ENCODE data around the gene UBQLN4. TPM values are rescaled to one million over a fixed set of nuclear protein-coding genes. Genes with fewer than 3 reads are reported as not detected.

UBQLN4 gene
- total and polyA plus RNA-seq, 9 of the 15 experiments (the other 6 are each of a cell fraction or from before 2014, with no cell fraction given) = 13.5 to 65.5 (median 37.0) TPM

GRCh38 chr1:156073110-156073687 is 19.6 kb upstream of the UBQLN4 start (continued):
- TF ChIP-seq, protein P1, sequence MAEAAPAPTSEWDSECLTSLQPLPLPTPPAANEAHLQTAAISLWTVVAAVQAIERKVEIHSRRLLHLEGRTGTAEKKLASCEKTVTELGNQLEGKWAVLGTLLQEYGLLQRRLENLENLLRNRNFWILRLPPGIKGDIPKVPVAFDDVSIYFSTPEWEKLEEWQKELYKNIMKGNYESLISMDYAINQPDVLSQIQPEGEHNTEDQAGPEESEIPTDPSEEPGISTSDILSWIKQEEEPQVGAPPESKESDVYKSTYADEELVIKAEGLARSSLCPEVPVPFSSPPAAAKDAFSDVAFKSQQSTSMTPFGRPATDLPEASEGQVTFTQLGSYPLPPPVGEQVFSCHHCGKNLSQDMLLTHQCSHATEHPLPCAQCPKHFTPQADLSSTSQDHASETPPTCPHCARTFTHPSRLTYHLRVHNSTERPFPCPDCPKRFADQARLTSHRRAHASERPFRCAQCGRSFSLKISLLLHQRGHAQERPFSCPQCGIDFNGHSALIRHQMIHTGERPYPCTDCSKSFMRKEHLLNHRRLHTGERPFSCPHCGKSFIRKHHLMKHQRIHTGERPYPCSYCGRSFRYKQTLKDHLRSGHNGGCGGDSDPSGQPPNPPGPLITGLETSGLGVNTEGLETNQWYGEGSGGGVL (CRISPR knock-in tag; IDR thresholded peaks at IDR 0.05) = no peak
- TF ChIP-seq ILK (tag; IDR thresholded peaks at IDR 0.05; ENCODE audit: borderline replicate concordance, low read depth) = no peak
- no peak for TF ChIP-seq GATA2 (CRISPR knock-in tag; IDR thresholded peaks at IDR 0.05)
- TF ChIP-seq RBM25 (IDR thresholded peaks at IDR 0.05; ENCODE audit: low read depth, low read length, severe bottlenecking) = no peak
- no peak for TF ChIP-seq BHLHE40 (IDR thresholded peaks at IDR 0.05; ENCODE audit: low read length)
- no peak for TF ChIP-seq ZNF785 (CRISPR knock-in tag; IDR thresholded peaks at IDR 0.05)

GRCh38 chr1:156072251-156072650 is 18.7 kb upstream of the UBQLN4 start:
- H3K79me2 ChIP-seq (ENCODE audit: control insufficient read depth, insufficient read depth, low read length) = no peaks in the 10 kb centered on the region
- 41% methylated on average over 6 of the region's 6 CpGs for WGBS (ENCODE audit: insufficient coverage, low coverage, missing lambda C conversion rate)
- H3K27ac ChIP-seq (ENCODE audit: extremely low read depth, low read depth, low read length) = no peak overlapping the region
- no peaks in the 10 kb centered on the region for H3K27me3 ChIP-seq (ENCODE audit: control insufficient read depth in 2 of 2, insufficient read depth in 2 of 2, low read length in 2 of 2)
- no peaks in the 10 kb centered on the region for H4K20me1 ChIP-seq (replicated peaks; ENCODE audit: control insufficient read depth, insufficient read depth, low read length)
- no peak overlapping the region for H3K4me2 ChIP-seq (ENCODE audit: insufficient read depth, low read length)
- in situ Hi-C loops (cut with MboI) (no loop called here), intact Hi-C loops (cut with micrococcal nuclease) (no loop called here)
- H3K9me3 ChIP-seq (replicated peaks; ENCODE audit: control insufficient read depth, insufficient read depth, low read depth, low read length) = no peaks in the 10 kb centered on the region
- DNase-seq (ENCODE audit: extremely low read depth in 1 of 4, low spot score in 3 of 4) (no peak), FAIRE-seq (no peak), ATAC-seq (no peak)
- peaks cover 9 to 11% of the 10 kb centered on the region in 2 experiments; a peak in 4 of 5 replicates for H3K4me1 ChIP-seq (replicated peaks in 1 of 2; ENCODE audit: control insufficient read depth in 2 of 2, insufficient read depth in 2 of 2, low read length in 2 of 2)
- ChIA-PET POLR2A (interaction anchor here (1.0 kb wide), 2 partner anchors 17 to 51 kb away, joined by 3 to 5 read pairs; no protein-coding TSS in a partner anchor), CTCF (ENCODE audit: low intra/inter-chr PET ratio) (no interaction called here)
- peaks cover 2% of the 10 kb centered on the region for H3K9me1 ChIP-seq (ENCODE audit: control insufficient read depth, insufficient read depth, low read length)
- no TSS peak for BruUV-seq (replicated peaks)
- H3K9ac ChIP-seq (ENCODE audit: insufficient read depth in 1 of 2, low read depth in 2 of 2, low read length in 2 of 2) = no peak overlapping the region; a peak in 1 of 4 replicates
- H2AFZ ChIP-seq (ENCODE audit: low read depth, low read length) = no peak overlapping the region
- H3K36me3 ChIP-seq (ENCODE audit: control insufficient read depth, insufficient read depth, low read length) = peaks cover 18% of the 10 kb centered on the region; the same call in 1 of the 3 replicates
- no peak for TF ChIP-seq FOXK2 (conservative IDR thresholded peaks at IDR 0.05 in 1 of 2, IDR thresholded peaks at IDR 0.05 in 1 of 2; ENCODE audit: low read depth in 2 of 2)
- TF ChIP-seq ZKSCAN3 (CRISPR knock-in tag; IDR thresholded peaks at IDR 0.05) = no peak
- no peak for TF ChIP-seq PYGO2 (tag; IDR thresholded peaks at IDR 0.05)
- TF ChIP-seq, protein P2, sequence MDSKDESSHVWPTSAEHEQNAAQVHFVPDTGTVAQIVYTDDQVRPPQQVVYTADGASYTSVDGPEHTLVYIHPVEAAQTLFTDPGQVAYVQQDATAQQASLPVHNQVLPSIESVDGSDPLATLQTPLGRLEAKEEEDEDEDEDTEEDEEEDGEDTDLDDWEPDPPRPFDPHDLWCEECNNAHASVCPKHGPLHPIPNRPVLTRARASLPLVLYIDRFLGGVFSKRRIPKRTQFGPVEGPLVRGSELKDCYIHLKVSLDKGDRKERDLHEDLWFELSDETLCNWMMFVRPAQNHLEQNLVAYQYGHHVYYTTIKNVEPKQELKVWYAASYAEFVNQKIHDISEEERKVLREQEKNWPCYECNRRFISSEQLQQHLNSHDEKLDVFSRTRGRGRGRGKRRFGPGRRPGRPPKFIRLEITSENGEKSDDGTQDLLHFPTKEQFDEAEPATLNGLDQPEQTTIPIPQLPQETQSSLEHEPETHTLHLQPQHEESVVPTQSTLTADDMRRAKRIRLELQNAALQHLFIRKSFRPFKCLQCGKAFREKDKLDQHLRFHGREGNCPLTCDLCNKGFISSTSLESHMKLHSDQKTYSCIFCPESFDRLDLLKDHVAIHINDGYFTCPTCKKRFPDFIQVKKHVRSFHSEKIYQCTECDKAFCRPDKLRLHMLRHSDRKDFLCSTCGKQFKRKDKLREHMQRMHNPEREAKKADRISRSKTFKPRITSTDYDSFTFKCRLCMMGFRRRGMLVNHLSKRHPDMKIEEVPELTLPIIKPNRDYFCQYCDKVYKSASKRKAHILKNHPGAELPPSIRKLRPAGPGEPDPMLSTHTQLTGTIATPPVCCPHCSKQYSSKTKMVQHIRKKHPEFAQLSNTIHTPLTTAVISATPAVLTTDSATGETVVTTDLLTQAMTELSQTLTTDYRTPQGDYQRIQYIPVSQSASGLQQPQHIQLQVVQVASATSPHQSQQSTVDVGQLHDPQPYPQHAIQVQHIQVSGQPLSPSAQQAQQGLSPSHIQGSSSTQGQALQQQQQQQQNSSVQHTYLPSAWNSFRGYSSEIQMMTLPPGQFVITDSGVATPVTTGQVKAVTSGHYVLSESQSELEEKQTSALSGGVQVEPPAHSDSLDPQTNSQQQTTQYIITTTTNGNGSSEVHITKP (IDR thresholded peaks at IDR 0.05; ENCODE audit: partially characterized antibody) = peak; percentile 94
- H3K4me3 ChIP-seq = no peak overlapping the region
